Immature natural killer cell (primary cell): ENCODE data around the gene C16orf74. TPM values are rescaled to one million over a fixed set of nuclear protein-coding genes. Genes with fewer than 3 reads are reported as not detected.

ENCODE experiments used
- DNase-seq, 3 donors: peaks; one replicate each; pipeline ENCODE4 v3.0.0; 2022; ENCODE audit warnings: mixed read lengths in 1 of 3
- H3K27ac Mint-ChIP-seq, 6 donors: one replicate each; pipeline ENCODE4 v1.8.0; 2020; ENCODE audit warnings: mixed read lengths in 6 of 6, mild to moderate bottlenecking in 5 of 6, inconsistent platforms in 4 of 6, moderate library complexity in 3 of 6
- H3K27me3 Mint-ChIP-seq, 3 donors: one replicate each; pipeline ENCODE4 v1.8.0; 2020 to 2021; ENCODE audit warnings: low read depth in 3 of 3, mild to moderate bottlenecking in 3 of 3, mixed read lengths in 3 of 3, moderate library complexity in 3 of 3, inconsistent platforms in 1 of 3
- H3K36me3 Mint-ChIP-seq, 3 donors: one replicate each; pipeline ENCODE4 v1.8.0; 2020; ENCODE audit warnings: mixed read lengths in 3 of 3, inconsistent platforms in 2 of 3, mild to moderate bottlenecking in 2 of 3
- H3K4me1 Mint-ChIP-seq, 2 donors: one replicate each; pipeline ENCODE4 v1.8.0; 2020; ENCODE audit warnings: inconsistent platforms in 2 of 2, mild to moderate bottlenecking in 2 of 2, mixed read lengths in 2 of 2, moderate library complexity in 1 of 2
- H3K4me3 Mint-ChIP-seq, 5 donors: one replicate each; pipeline ENCODE4 v1.8.0; 2020; ENCODE audit warnings: mild to moderate bottlenecking in 5 of 5, mixed read lengths in 5 of 5, inconsistent platforms in 3 of 5, moderate library complexity in 3 of 5
- H3K9me3 Mint-ChIP-seq, 6 donors: one replicate each; pipeline ENCODE4 v1.8.0; 2020; ENCODE audit warnings: mild to moderate bottlenecking in 6 of 6, mixed read lengths in 6 of 6, inconsistent platforms in 4 of 6, moderate library complexity in 3 of 6
- polyA plus RNA-seq, 3 donors: library from polyadenylated mRNA; unstranded; fragments of 300-500 nt; fragmentation: Illumina TruSeq; gene quantifications; one replicate each; pipeline ENCODE4 v1.2.3, GENCODE V29; 2021

Gene C16orf74
- polyA plus RNA-seq, 3 donors from 2014 or later: 5.0 to 9.0 (median 7.4) TPM

DNA sequence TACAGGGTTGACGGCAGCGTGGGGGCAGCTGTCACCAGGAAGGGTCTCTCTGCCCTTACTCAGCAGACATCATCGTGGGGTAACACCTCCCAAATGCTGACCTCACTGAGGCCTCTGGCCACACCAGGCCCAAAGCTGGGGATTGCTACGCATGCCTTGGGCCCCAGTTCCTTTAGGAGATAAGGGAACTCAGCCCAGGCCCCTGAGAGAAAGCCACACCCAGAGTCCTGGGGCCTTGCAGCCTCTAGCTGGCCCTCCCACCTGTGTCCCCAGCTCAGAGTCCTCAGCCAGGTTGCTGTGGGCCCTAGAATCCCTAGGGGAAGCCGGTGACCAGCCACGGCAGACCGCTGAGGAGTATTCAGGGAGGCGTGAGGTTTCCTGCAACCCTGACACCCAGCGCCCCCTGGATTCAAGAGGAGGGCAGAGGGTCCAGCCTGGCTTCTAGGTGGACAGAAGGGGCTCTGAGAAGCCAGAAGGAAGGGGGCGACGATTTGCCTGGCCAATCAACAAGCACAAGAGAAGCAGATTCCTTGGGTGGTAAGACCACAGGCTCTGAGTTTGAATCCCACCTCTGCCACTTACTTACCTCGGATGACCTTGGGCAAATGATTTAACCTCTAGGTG, 51.8 kb downstream of the C16orf74 start:
- Mint-ChIP-seq H3K4me1 (no peaks in the 10 kb centered on the region), H3K27me3 (peaks cover 0 to 12% (median 3%) of the 10 kb centered on the region in 3 donors), H3K9me3 (no peaks in the 10 kb centered on the region), H3K4me3 (no peak overlapping the region), H3K36me3 (no peaks in the 10 kb centered on the region), H3K27ac (no peak overlapping the region)
- no peak for DNase-seq

DNA sequence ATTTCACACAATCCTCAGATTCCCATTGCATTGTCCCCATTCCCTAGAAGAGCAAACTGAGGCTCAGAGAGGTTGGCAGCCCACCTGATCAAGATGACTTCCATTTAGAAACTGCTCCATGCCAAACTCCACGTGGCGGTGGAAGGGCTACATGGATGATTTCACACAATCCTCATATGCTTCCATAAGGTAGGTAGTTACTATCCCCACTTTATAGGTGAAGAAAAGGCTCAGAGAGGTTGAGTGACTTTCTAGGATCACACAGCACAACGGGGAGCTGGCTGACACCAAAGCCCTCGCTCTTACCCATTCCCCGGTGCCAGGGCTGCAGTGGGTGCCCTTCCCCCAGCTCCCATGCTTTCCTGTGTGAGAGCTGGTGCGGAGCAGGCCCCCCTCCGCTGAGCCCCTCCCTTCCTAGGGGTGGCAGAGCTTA, 52.4 kb downstream of the C16orf74 start:
- Mint-ChIP-seq H3K4me3 (no peak overlapping the region), H3K4me1 (no peaks in the 10 kb centered on the region), H3K27me3 (peaks cover 0 to 12% (median 2%) of the 10 kb centered on the region in 3 donors), H3K9me3 (no peaks in the 10 kb centered on the region), H3K27ac (no peak overlapping the region), H3K36me3 (no peaks in the 10 kb centered on the region)
- DNase-seq: no peak

DNA sequence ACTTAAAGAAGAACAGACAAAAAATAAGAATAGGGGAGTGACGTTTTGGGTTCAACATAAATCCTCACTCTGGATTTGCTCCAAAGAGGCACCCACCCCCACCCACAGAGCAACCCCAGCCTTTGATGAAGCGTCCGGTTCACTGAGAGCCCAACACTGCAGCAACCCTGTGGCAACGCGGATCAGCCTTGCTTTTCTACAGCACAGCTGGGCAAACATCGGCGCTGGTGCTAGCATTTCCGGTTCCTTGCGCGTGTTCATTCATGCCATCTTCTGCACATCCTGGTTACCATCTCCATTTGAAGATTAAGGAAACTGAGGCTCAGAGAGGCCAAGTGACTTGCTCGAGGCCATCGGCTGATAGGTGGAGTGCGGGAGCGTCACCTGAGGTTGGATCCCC, 53.5 kb downstream of the C16orf74 start:
- H3K27ac Mint-ChIP-seq: no peak overlapping the region
- DNase-seq: no peak
- no peaks in the 10 kb centered on the region for H3K36me3 Mint-ChIP-seq
- no peak overlapping the region for H3K4me3 Mint-ChIP-seq
- peaks cover under 1 to 12% (median 2%) of the 10 kb centered on the region in 3 donors for H3K27me3 Mint-ChIP-seq
- H3K4me1 Mint-ChIP-seq: no peaks in the 10 kb centered on the region
- no peaks in the 10 kb centered on the region for H3K9me3 Mint-ChIP-seq

DNA sequence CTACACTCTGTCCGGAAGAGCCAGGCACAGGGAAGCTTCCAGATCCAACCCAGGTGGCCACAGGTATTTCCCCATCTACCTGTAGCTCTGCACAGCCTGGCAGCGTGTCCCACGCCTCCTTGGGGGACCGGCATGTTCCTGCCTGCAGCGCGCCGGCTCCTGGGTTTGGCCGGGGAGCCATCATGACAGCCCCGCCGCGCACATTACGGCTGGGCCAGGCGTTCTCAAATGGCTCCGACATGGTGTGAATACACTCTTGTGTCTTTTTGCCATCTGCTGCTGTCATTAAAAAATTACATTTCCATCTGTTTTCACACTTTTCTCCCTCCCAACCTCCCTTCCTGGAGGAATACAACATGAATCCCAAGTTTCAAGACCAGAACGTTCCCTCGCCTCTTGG, 54.1 kb downstream of the C16orf74 start:
- no peak overlapping the region for H3K4me3 Mint-ChIP-seq
- no peaks in the 10 kb centered on the region for H3K9me3 Mint-ChIP-seq
- H3K36me3 Mint-ChIP-seq: no peaks in the 10 kb centered on the region
- H3K4me1 Mint-ChIP-seq: no peaks in the 10 kb centered on the region
- H3K27ac Mint-ChIP-seq: no peak overlapping the region
- H3K27me3 Mint-ChIP-seq: peaks cover 2 to 11% (median 5%) of the 10 kb centered on the region in 3 donors
- DNase-seq: no peak

DNA sequence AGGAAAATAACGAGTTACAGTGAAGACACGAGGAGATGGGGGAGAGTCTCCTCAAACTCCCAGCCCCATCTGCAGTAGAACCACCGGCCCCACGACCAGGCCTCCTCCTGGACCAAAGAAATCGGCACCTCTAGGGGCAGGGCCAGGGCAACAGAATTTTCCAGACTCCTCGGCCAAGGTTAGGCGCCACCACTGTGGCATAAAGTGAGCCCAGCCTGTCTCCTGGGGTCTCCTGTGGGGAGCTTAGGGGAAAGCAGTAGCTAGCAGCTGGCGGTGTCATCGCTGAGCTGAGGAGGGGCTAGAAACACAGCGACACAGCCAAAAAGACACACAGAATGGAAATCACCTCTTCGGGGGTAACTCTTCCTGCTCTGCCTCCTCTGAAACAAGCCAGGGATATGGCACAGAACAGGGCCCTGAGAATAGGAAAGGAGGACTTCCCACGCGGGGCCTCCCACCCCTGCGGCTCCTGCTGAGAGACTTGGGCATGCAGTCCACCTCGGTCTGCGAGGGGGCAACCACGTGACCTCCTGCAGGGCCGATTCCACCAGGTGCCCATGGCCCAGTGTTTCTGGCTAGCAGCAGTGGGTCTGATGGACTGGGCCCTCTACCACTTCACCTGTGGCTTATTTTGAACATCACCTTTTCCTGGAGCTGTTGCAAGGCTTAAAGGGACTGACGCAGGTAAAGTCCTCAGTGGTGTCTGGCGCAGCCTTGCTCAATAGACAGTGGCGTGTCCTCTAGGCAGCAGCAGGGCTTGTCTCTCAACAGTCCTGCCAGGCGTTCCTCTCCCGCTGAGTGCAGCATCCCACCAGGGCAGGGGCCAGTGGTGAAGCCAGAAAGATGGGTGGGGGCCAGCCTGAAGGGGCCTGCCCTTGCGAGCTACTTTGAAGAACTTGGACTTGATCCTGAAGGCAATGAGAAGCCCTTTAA, 55.4 kb downstream of the C16orf74 start:
- Mint-ChIP-seq H3K27ac (no peak overlapping the region), H3K36me3 (no peaks in the 10 kb centered on the region), H3K4me1 (no peaks in the 10 kb centered on the region), H3K27me3 (peaks cover 0 to 9% (median 5%) of the 10 kb centered on the region in 3 donors), H3K4me3 (no peak overlapping the region), H3K9me3 (no peaks in the 10 kb centered on the region)
- DNase-seq: no peak

DNA sequence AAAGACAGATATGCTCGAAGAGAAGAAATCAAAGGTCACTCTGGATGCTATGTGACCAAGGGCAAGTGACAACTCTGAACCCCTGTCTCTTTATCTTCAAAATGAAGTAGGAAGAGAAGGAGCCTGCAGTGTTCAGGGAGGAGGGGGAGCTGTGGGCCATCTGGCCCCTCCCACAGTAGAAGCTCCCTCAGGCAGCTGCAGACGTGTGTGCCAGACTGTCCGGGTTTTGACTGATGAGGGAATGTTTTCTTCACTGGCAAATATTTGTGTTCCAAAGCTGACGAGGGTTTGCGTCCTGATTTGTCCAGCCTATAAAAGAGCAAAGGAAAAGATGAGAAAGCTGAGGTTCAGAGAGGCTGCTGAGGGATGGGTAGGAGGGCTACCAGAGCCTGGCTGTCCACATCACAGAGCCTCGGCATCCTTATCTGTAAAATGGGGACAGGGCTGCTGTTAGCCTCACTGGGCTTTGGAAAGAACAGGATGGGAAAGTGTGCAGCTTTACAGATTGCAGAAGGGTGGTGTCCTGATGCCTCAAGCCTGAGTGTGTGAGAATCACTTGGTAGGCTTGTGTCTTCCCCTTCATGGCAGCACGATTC, 60.3 kb downstream of the C16orf74 start:
- Mint-ChIP-seq H3K36me3 (no peaks in the 10 kb centered on the region), H3K9me3 (no peaks in the 10 kb centered on the region), H3K4me3 (no peak overlapping the region), H3K27ac (no peak overlapping the region), H3K4me1 (peaks cover 0 to 5% of the 10 kb centered on the region in 2 donors), H3K27me3 (peaks cover 0 to 11% (median 4%) of the 10 kb centered on the region in 3 donors)
- DNase-seq: no peak

DNA sequence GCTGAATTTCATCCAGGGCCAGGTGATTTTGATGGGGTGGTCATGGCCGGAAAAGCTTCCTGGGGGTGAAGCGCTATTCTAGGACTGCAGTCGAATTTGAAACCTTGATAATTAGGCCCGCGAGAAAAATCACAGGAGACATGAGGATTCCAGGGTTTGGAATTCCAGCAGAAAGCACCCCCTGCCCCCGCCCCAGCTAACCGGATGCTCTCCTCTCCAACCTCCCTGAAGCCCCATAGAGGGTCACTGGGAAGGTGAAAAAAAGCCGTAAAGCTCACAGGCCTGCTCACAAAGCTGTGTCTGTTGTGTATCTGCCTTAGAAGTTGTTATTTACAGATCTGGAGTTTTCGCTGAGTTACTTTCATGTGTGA, 61.0 kb downstream of the C16orf74 start:
- Mint-ChIP-seq H3K4me1 (peaks cover 0 to 5% of the 10 kb centered on the region in 2 donors), H3K27ac (no peak overlapping the region), H3K27me3 (peaks cover 0 to 11% (median 4%) of the 10 kb centered on the region in 3 donors), H3K4me3 (peak overlapping the region in 3 of 5 donors; percentile 21 to 44 (median 27)), H3K9me3 (no peaks in the 10 kb centered on the region), H3K36me3 (no peaks in the 10 kb centered on the region)
- no peak for DNase-seq

DNA sequence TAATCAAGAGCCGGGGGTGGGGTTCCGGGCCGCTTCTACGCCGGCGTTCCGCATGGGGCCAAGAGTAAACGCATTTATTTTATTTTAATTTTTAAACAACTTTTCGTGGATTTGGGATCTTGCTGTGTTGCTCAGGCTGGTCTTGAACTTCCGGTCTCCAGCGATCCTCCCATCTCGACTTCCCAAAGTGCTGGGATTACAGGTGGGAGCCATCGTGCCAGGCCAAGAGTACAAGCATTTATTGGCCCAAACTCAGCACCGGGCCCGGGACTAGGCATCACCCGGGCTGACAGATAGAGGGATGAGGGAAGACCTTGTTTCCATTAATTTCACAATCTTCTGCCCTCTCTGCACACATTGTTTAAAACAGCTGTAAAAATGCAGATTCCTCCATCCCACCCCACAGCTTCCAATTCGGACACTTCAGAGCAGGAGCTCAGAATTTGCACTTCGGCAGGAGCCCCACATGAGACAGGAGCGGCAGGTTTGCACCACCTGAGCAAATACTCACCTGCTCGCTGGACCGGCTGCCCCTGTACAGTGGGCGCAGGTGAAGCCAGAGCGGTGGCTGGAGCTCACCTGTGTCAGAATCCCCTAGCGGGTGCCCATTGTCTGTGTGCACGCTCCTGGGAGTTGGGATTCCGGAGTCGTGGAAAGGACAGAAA, 61.5 kb downstream of the C16orf74 start:
- H3K9me3 Mint-ChIP-seq: no peaks in the 10 kb centered on the region
- H3K4me1 Mint-ChIP-seq: peaks cover 0 to 5% of the 10 kb centered on the region in 2 donors
- H3K27me3 Mint-ChIP-seq: peaks cover 0 to 11% (median 4%) of the 10 kb centered on the region in 3 donors
- no peaks in the 10 kb centered on the region for H3K36me3 Mint-ChIP-seq
- peak overlapping the region; percentile 48 to 69 (median 63) for H3K4me3 Mint-ChIP-seq
- no peak for DNase-seq
- H3K27ac Mint-ChIP-seq: no peak overlapping the region

DNA sequence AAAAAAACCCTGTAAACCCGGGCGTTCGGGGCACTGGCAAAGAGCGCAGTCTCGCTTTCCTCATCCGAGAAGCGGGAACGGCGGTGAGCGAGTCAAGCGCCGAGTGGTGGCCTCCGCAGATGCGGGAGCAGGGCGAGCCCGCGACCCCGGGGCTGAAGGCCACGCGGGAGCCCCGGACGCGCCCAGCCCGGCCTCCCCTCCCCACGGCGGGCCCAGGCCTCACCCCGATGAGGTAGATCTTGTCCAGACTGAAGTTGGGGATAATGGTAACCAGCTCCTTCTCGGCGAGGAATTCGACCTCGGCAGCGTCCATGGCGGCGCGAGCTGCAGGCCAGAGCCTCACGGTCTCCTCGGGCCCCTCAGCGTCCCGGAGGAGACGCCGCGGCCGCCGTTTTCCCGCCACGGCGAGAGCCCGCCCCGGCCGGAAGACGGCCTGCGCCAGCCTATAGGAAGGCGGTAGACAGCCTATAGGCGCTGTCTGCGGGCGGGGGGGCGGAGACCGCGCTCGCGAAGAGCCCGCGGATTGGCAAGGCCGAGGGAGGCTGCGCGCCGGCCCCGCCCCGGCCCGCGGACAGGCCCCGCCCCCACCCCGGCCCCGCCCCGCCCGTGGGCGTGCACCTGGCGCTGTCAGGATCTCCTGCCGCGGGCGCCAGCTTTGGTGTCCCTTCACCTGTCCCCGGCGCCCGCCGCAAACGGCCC, 62.2 kb downstream of the C16orf74 start, which contains the start of gene GINS2:
Gene GINS2, minus strand, starts transcription at position 369 of the 699 bp plus-strand sequence. Its CDS starts 56 bp downstream, at position 313.
- Mint-ChIP-seq H3K36me3 (no peaks in the 10 kb centered on the region), H3K27me3 (peaks cover 0 to 11% (median 4%) of the 10 kb centered on the region in 3 donors), H3K27ac (no peak within 1 kb of the TSS), H3K4me3 (peak within 1 kb of the TSS; percentile 61 to 79 (median 74)), H3K4me1 (peaks cover 0 to 5% of the 10 kb centered on the region in 2 donors), H3K9me3 (no peaks in the 10 kb centered on the region)
- peak; percentile 84 to 90 (median 89) for DNase-seq

DNA sequence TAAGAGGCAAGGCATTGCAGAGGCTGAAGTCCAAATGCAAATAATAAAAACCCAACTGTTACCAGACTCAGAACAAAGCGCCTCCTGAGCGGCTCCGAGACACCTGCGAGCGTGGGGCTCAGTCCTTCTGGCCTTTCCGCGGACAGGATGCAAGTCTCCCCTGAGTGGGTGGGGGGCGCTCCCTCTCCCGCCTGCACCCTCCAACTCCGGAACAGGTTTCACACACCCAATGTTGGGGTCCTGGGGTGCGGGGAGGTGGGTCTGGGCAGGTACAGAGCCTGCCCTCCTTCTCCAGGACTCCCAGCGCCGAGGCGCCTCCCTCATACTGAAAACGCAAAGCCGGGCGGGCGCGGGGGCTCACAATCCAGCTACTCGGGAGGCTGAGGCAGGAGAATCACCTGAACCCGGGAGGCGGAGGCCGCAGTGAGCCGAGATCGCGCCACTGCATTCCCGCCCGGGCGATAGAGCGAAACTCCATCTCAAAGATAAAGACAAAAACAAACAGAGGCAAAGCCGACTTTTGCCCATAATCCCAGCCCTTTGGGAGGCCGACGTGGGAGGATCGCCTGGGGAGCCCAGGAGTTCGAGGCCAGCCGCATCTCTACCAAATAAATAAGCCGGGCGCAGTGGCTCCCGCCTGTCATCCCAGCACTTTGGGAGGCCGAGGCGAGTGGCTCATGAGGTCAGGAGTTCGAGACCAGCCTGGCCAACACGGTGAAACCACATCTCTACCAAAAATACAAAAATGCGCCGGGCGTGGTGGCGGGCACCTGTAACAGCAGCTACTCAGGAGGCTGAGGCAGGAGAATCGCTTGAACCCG, 63.0 kb downstream of the C16orf74 start:
- Mint-ChIP-seq H3K4me1 (peaks cover 0 to 5% of the 10 kb centered on the region in 2 donors), H3K4me3 (peak overlapping the region; percentile 58 to 79 (median 74)), H3K27me3 (peaks cover 0 to 12% (median 6%) of the 10 kb centered on the region in 3 donors), H3K36me3 (no peaks in the 10 kb centered on the region), H3K27ac (no peak overlapping the region), H3K9me3 (no peaks in the 10 kb centered on the region)
- DNase-seq: no peak

DNA sequence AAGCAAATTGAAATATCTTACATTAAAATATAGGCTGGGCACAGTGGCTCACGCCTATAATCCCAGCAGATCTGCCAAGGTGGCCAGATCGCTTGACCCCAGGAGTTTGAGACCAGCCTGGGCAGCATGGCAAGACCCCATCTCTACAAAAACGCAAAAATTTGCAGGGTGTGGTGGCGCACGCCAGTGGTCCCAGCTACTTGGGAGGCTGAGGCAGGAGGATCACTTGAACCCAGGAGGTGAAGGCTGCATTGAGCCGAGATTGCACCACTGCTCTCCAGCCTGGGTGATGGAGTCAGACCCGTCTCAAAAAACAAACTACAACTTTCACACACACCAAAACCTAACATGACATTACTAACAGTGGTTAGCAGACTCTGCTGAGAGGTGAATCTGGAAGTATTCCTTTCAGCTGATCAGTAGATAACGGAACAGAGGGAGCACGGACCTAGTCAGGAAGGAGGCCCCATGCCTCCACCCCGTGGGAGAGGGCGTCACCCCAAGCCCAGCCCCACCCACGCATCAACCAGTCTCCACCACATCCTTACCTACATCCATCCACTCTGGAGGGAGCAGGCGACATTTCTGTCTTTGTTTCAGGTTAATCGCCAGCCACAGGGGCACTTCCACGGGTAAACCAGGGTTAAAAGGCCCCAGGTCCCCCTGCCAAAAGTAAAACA, 63.8 kb downstream of the C16orf74 start:
- Mint-ChIP-seq H3K9me3 (no peaks in the 10 kb centered on the region), H3K27ac (no peak overlapping the region), H3K4me3 (peak overlapping the region; percentile 48 to 67 (median 54)), H3K27me3 (peaks cover 0 to 8% (median 6%) of the 10 kb centered on the region in 3 donors), H3K4me1 (peaks cover 0 to 5% of the 10 kb centered on the region in 2 donors), H3K36me3 (no peaks in the 10 kb centered on the region)
- DNase-seq: no peak

DNA sequence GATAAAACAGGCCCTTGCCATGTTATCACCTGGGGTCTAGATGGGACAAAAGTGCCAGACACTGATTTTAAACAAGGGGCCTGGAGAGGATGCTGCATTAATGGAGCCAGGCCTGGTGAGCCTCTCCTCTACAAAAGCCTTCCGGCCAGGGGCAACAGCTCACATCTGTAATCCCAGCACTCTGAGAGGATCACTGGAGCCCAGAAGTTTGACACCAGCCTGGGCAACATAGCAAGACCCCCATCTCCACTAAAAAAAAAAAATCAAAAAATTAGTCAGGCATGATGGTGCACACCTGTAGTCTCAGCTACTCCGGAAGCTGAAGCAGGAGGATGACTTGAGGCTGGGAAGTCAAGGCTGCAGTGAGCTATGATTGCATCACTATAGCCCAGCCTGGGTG, 65.6 kb downstream of the C16orf74 start:
- no peak overlapping the region for H3K27ac Mint-ChIP-seq
- no peak overlapping the region for H3K4me3 Mint-ChIP-seq
- H3K36me3 Mint-ChIP-seq: no peaks in the 10 kb centered on the region
- peaks cover 9 to 16% of the 10 kb centered on the region in 2 donors for H3K4me1 Mint-ChIP-seq
- no peak for DNase-seq
- H3K9me3 Mint-ChIP-seq: no peaks in the 10 kb centered on the region
- H3K27me3 Mint-ChIP-seq: peaks cover 0 to 9% (median 2%) of the 10 kb centered on the region in 3 donors
